Measurements from ENCODE around the gene PKN1. TPM values are rescaled to one million over a fixed set of nuclear protein-coding genes. Genes with fewer than 3 reads are reported as not detected.
"Not testable (repeated sequence)": the region's sequence is repeated elsewhere in the genome, so short reads cannot be mapped to it uniquely, and the experiment has no call there.

The PKN1 gene
- total RNA-seq, 1 experiment from 2014 or later, result 170 TPM

DNA sequence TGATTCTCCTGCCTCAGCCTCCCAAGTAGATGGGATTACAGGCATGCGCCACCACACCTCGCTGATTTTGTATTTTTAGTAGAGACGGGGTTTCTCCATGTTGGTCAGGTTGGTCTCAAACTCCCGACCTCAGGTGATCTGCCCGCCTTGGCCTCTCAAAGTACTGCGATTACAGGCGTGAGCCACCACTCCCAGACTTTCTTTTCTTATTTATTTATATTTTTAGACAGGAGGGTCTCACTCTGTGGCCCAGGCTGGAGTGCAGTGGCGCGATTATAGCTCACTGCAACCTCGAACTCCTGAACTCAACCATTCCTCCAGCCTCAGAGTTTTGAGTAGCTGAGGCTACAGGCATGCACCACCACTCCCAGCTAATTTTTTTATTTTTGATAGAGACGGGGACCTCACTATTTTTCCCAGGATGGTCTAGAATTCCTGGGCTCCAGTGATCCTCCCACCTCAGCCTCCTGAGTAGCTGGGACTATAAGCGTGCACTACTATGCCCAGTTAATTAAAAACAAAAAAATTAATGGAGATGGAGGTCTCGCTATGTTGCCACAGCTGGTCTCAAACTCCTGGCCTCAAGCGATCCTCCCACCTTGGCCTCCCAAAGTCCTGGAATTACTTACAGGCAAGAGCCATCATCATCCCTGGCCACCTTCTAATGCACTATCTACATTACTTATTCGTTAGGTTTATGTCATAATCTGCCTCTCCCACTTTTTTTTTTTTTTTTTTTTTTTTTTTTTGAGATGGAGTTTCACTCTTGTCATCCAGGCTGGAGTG lies 29.8 kb upstream of the PKN1 start:
- H3K9me3 Mint-ChIP-seq; H3K4me3 Mint-ChIP-seq; H3K36me3 Mint-ChIP-seq; ATAC-seq; H3K27me3 Mint-ChIP-seq (ENCODE audit: low read depth); H3K27ac Mint-ChIP-seq; DNase-seq (ENCODE audit: low spot score): not testable (repeated sequence)
- CTCF ChIA-PET, result interaction anchor here (1.2 to 6.8 kb wide), 3 partner anchors 29 to 52 kb away, joined by 3 to 197 read pairs (median 103); no protein-coding TSS in a partner anchor
- peaks cover 14% of the 10 kb centered on the region for H3K4me1 Mint-ChIP-seq
- POLR2A ChIA-PET, result interaction anchor here (0.5 kb wide), 1 partner anchor 17 kb away, joined by 8 read pairs; no protein-coding TSS in a partner anchor

DNA sequence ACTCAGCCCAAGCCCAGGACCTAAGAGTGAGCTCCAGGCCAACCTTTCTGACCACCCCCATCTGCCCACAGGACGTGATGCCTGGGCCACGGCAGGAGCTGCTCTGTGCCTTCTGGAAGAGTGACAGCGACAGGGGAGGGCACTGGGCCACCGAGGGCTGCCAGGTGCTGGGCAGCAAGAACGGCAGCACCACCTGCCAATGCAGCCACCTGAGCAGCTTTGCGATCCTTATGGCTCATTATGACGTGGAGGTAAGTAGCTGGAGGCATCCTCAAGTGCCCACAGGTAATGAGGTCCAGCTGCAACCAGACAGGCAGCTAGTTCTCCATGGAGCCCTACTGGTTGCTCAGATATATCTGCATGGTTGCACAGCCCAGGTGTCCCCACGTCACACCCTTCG lies 28.8 kb upstream of the PKN1 start:
- H3K9me3 Mint-ChIP-seq, result no peaks in the 10 kb centered on the region
- TF ChIP-seq, protein P1, sequence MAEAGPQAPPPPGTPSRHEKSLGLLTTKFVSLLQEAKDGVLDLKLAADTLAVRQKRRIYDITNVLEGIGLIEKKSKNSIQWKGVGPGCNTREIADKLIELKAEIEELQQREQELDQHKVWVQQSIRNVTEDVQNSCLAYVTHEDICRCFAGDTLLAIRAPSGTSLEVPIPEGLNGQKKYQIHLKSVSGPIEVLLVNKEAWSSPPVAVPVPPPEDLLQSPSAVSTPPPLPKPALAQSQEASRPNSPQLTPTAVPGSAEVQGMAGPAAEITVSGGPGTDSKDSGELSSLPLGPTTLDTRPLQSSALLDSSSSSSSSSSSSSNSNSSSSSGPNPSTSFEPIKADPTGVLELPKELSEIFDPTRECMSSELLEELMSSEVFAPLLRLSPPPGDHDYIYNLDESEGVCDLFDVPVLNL (CRISPR knock-in tag; IDR thresholded peaks at IDR 0.05; ENCODE audit: borderline replicate concordance, low read depth), result no peak
- TF ChIP-seq HMGA2 (CRISPR knock-in tag; IDR thresholded peaks at IDR 0.05) (no peak), ZBTB21 (CRISPR knock-in tag; IDR thresholded peaks at IDR 0.05; ENCODE audit: borderline replicate concordance) (no peak), IRF2 (CRISPR knock-in tag; IDR thresholded peaks at IDR 0.05; ENCODE audit: borderline replicate concordance, low read depth) (no peak), SOX15 (CRISPR knock-in tag; IDR thresholded peaks at IDR 0.05) (no peak), ZNF671 (CRISPR knock-in tag; IDR thresholded peaks at IDR 0.05) (no peak), ZNF121 (CRISPR knock-in tag; IDR thresholded peaks at IDR 0.05) (no peak), NFE2L1 (CRISPR knock-in tag; IDR thresholded peaks at IDR 0.05) (no peak)
- TF ChIP-seq, protein P2, sequence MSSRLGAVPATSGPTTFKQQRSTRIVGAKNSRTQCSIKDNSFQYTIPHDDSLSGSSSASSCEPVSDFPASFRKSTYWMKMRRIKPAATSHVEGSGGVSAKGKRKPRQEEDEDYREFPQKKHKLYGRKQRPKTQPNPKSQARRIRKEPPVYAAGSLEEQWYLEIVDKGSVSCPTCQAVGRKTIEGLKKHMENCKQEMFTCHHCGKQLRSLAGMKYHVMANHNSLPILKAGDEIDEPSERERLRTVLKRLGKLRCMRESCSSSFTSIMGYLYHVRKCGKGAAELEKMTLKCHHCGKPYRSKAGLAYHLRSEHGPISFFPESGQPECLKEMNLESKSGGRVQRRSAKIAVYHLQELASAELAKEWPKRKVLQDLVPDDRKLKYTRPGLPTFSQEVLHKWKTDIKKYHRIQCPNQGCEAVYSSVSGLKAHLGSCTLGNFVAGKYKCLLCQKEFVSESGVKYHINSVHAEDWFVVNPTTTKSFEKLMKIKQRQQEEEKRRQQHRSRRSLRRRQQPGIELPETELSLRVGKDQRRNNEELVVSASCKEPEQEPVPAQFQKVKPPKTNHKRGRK (CRISPR knock-in tag; IDR thresholded peaks at IDR 0.05; ENCODE audit: borderline replicate concordance), result no peak
- TF ChIP-seq, protein P3, sequence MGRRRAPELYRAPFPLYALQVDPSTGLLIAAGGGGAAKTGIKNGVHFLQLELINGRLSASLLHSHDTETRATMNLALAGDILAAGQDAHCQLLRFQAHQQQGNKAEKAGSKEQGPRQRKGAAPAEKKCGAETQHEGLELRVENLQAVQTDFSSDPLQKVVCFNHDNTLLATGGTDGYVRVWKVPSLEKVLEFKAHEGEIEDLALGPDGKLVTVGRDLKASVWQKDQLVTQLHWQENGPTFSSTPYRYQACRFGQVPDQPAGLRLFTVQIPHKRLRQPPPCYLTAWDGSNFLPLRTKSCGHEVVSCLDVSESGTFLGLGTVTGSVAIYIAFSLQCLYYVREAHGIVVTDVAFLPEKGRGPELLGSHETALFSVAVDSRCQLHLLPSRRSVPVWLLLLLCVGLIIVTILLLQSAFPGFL (CRISPR knock-in tag; IDR thresholded peaks at IDR 0.05; ENCODE audit: borderline replicate concordance), result no peak
- TF ChIP-seq, protein P4, sequence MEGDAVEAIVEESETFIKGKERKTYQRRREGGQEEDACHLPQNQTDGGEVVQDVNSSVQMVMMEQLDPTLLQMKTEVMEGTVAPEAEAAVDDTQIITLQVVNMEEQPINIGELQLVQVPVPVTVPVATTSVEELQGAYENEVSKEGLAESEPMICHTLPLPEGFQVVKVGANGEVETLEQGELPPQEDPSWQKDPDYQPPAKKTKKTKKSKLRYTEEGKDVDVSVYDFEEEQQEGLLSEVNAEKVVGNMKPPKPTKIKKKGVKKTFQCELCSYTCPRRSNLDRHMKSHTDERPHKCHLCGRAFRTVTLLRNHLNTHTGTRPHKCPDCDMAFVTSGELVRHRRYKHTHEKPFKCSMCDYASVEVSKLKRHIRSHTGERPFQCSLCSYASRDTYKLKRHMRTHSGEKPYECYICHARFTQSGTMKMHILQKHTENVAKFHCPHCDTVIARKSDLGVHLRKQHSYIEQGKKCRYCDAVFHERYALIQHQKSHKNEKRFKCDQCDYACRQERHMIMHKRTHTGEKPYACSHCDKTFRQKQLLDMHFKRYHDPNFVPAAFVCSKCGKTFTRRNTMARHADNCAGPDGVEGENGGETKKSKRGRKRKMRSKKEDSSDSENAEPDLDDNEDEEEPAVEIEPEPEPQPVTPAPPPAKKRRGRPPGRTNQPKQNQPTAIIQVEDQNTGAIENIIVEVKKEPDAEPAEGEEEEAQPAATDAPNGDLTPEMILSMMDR (IDR thresholded peaks at IDR 0.05), result no peak
- ChIA-PET POLR2A (interaction anchor here (0.5 to 0.6 kb wide), 2 partner anchors 18 to 53 kb away, joined by 6 to 8 read pairs; no protein-coding TSS in a partner anchor), CTCF (interaction anchor here (0.6 to 6.8 kb wide), 6 partner anchors 28 to 268 kb away, joined by 3 to 197 read pairs (median 55); partner anchors contain the start of gene ASF1B)
- H3K4me3 Mint-ChIP-seq, result no peak overlapping the region
- ATAC-seq, result no peak
- no peaks in the 10 kb centered on the region for H3K27me3 Mint-ChIP-seq (ENCODE audit: low read depth)
- peak overlapping the region; percentile 32; the same call in 1 of the 2 replicates for H3K27ac Mint-ChIP-seq
- H3K4me1 Mint-ChIP-seq, result peaks cover 14% of the 10 kb centered on the region
- H3K36me3 Mint-ChIP-seq, result peaks cover 13% of the 10 kb centered on the region
- DNase-seq (ENCODE audit: low spot score), result no peak

DNA sequence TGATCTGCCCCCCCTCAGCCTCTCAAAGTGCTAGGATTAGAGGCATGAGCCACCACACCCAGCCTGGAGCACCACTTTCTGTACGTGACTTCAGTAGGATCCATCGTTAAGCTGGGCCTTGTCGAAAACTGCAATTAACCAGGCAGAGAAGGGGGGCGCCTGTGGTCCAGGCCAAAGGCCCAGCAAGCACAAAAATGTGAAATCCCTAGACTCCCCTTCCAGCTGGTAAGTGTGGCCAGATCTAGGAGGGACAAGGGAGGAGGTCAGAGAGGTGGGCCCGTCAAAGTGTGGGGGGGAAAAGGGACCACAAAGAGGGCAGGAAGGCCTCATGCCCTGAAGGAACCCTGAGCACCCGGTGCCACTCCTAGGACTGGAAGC lies 27.7 kb upstream of the PKN1 start:
- no peaks in the 10 kb centered on the region for H3K27me3 Mint-ChIP-seq (ENCODE audit: low read depth)
- H3K27ac Mint-ChIP-seq, result peak overlapping the region; percentile 98; the same call in 1 of the 2 replicates
- ChIA-PET CTCF (interaction anchor here (0.5 to 6.8 kb wide), 75 partner anchors 8 to 580 kb away, joined by 3 to 197 read pairs (median 6); partner anchors contain the start of genes ADGRE5, ASF1B, C19orf67 and DDX39A), POLR2A (interaction anchor here (0.8 to 2.4 kb wide), 6 partner anchors 13 to 269 kb away, joined by 3 to 28 read pairs (median 4); partner anchors contain the start of gene ASF1B)
- peak; percentile 2; the same call in 1 of the 2 replicates for ATAC-seq
- peak; percentile 51 for DNase-seq (ENCODE audit: low spot score)
- TF ChIP-seq, protein P5, sequence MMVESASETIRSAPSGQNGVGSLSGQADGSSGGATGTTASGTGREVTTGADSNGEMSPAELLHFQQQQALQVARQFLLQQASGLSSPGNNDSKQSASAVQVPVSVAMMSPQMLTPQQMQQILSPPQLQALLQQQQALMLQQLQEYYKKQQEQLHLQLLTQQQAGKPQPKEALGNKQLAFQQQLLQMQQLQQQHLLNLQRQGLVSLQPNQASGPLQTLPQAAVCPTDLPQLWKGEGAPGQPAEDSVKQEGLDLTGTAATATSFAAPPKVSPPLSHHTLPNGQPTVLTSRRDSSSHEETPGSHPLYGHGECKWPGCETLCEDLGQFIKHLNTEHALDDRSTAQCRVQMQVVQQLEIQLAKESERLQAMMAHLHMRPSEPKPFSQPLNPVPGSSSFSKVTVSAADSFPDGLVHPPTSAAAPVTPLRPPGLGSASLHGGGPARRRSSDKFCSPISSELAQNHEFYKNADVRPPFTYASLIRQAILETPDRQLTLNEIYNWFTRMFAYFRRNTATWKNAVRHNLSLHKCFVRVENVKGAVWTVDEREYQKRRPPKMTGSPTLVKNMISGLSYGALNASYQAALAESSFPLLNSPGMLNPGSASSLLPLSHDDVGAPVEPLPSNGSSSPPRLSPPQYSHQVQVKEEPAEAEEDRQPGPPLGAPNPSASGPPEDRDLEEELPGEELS (CRISPR knock-in tag; IDR thresholded peaks at IDR 0.05), result no peak
- TF ChIP-seq ETV6 (CRISPR knock-in tag; IDR thresholded peaks at IDR 0.05), result peak; percentile 28; the same call in 1 of the 2 replicates
- peak; percentile 52; the same call in 1 of the 2 replicates for TF ChIP-seq ZNF121 (CRISPR knock-in tag; IDR thresholded peaks at IDR 0.05)
- H3K9me3 Mint-ChIP-seq, result no peaks in the 10 kb centered on the region
- H3K4me1 Mint-ChIP-seq, result peaks cover 14% of the 10 kb centered on the region
- H3K4me3 Mint-ChIP-seq, result peak overlapping the region; percentile 81
- H3K36me3 Mint-ChIP-seq, result peaks cover 22% of the 10 kb centered on the region

All from WTC11 (cell line).